Fibroblast of skin of left biceps (primary cell): ENCODE data around the gene NR3C1.
A peak's percentile ranks its signal among the peaks of the same experiment; 100 is the strongest.

Experiments
- DNase-seq, 2 experiments: peaks; one replicate each; pipeline ENCODE4 v3.0.0-alpha.2; 2013; ENCODE audit warnings: low read depth in 2 of 2

The NR3C1 gene

DNA sequence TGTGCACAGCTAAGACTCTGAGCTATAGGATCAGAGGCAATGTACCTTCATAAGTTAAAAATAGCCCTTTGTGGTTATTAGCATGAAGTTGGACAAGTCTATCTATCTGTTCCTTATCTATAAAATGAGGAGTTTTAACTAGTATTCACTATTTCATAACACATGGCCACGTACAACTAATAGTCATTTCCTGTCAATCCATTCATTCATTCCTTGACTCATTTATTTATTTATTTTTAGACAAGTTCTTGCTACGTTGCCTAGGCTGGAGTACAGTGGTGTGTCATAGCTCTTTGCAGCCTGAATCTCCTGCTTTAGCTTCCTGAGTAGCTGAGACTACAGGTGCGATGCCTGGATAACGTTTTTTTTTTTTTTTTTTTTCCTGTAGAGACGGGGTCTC, 92.1 kb downstream of the NR3C1 start:
- peak in 1 of 2 experiments; percentile 32 for DNase-seq

DNA sequence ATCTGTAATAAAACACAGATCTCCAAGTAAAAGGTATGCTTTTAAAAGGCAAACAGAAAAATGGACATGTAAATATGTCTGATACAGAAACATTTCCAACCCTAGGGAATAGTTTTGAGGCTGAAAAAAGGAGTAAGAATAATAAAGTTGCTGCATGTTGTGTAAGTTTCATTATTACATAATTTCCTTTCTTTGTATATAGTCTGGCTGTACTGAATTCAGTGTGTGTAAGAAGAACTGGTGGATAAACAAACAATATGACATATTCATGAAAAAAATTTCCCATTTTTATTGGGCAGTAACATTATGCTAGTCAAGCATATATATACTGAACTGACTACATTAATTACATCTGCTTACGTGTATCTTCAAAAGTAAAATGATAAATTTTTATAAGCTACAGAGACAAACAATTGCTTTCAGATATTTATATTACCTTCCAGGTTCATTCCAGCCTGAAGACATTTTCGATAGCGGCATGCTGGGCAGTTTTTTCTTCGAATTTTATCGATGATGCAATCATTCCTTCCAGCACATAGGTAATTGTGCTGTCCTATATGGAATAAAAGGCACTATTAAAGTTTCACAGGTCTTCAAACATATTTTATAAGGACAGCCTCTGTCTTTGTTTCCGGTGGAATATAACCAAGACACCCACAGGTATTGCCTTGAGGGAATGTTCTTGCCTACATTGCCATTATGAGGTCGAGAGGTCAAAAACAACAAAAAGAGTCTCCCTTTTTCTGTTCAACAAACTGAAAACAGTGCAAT, 93.6 kb downstream of the NR3C1 start:
- no peak for DNase-seq

DNA sequence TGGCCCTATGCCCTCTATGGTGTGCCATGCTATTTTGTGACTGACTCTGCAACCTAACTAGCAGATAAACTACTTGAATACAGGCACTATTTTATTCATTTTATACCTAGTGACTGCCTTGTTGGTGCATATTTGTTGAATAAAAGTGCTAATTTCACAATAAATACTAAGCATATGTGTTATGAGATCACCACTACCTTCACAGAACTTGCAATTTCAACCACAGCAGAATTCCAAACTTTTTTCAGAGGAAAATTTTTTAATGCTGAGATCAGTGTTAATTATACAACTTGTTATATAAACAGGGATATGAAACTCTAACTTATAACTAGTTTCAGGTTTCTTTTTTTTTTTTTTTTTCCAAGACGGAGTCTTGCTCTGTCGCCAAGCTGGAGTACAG, 94.8 kb downstream of the NR3C1 start:
- peak; percentile 63 to 67 for DNase-seq

DNA sequence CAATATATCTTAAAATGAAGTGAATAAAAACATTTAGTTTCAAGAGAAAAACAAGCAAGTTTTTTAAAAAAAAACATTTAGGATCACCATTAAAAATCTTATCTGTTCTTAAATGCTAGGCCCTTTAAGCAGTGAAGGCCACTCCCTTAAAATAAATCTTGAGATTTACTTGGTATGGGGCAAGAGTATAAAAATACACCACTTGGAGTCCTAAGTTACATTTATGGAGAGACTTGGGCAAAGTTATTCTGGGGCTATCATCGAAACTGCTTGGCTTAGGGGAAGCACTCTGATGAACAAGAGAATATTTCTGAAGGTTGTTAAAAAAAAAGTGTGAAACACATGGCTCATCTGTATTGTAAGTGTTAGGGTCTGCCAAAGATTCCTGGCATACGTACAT, 97.4 kb downstream of the NR3C1 start:
- no peak for DNase-seq

DNA sequence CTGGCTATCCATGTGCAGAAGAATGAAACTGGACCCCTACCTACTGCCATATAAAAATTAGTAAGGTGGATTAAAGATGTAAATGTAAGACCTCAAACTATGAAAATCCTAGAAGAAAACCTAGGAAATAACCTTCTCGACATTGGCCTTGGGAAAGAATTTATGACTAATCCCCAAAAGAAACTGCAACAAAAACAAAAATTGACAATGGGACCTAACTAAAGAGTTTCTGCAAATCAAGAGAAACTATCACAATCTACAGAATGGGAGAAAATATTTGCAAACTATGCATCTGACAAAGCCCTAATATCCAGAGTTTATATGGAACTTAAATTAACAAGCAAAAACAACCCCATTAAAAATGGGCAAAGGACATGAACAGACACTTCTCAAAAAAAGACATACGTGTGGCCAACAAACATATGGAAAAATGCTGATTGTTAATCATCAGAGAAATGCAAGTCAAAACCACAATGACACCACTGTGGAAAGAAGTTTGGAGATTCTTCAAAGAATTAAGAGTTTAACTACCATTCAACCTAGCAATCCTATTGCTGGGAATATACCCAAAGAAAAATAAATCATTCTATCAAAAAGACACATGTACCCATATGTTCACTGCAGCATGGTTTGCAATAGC, 98.5 kb downstream of the NR3C1 start:
- DNase-seq: no peak

DNA sequence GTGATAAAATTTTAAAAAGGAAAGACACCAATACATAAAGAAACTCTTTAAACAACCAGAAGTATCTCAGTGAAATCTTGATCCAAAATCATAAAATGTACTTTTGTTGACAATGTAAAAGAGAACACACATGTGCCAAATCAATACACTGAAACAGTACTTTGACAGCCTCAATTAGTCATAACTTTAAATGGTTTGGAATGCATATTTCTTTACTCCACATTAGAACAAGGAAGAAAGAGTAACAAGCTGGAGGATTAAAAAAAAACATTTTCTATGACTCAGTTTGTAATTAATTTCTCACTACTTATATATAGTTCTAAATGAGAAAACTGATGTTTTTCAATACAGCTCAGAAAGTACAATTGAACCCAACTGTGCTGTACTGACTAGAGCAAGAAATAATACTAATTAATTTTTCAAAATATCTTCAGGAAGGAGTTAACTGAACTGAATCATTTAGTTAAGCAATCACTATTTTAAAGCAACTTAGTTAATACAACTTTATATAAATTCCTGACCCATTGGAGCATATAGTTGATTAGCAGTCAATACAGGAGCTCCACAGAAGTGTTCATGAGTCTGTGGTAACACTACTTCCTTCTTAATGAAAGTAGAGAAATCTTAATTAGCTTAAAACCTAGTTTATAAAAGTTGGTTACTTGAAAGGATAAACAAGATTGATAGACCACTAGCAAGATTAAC, 101.0 kb downstream of the NR3C1 start:
- DNase-seq: peak in 1 of 2 experiments; percentile 32

DNA sequence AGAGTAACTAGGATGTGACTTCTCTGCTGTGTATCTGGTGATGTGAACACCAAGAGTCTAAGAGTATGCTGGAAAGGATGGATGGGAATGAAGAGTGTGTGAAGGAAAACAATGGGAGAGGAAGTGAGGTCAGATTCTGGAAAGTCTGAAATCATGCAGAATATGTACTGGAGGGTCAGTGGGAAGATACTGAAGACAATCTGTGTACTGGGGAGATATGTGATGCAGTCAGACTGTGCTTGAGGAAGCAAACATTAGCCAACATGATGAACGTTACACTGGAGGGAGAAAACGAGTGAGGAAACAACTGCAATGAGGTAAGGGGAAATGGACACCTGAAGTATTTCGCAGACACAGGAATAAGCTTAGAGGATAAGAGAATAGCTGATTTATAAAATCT, 105.7 kb downstream of the NR3C1 start:
- DNase-seq: no peak

DNA sequence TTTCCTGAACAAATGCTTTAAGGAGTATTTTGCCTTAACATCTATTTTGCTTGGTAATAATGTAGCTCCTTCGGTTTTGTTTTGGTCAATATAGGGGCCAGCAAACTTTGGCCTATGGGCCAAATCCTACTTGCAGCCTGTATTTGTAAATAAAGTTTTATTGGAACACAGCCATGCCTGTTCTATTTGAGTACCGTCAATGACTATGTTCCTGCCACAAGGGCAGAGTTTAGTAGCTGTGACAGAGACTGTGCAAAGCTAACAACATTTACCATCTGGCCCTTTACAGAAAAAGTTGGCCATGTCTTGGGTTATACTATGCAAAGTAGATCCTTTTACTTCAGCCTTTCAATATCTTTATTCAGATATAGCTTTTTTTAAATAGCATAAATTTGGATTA, 113.4 kb downstream of the NR3C1 start:
- DNase-seq: no peak

DNA sequence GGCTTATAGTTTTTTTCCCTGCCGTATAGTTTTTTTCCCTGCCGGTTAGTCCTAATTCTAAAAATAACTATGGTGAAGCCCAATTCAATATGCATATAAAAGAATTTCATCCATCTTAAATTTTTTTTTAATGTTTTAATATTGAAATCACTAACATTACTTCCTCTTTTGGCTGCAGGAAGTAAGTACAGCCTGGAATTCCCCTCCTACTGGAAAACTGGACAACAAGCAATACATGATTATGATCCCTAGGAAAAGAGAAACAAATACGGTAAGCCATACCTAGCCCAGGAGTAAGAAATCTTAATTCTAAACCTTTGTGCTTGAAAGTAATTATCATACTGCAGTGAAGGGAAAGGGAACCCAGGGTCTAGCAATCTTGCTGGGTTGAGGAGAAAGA, 119.0 kb downstream of the NR3C1 start:
- DNase-seq: no peak

DNA sequence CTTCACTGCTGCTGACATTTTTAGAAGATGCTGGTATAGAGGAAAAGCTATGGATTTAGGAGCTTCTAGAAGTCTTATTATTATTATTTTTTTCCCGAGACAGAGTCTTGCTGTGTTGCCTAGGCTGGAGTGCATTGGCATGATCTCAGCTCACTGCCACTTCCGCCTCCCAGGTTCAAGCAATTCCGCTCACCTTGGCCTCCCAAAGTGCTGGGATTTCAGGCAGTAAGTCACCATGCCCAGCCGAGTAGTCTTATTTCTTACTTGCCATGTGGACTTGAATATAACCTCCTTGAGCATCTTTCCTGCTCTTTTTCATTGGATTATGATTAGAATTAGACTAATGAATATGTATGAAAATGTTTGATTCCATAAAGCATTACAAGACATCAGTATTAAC, 119.5 kb downstream of the NR3C1 start:
- DNase-seq: no peak

DNA sequence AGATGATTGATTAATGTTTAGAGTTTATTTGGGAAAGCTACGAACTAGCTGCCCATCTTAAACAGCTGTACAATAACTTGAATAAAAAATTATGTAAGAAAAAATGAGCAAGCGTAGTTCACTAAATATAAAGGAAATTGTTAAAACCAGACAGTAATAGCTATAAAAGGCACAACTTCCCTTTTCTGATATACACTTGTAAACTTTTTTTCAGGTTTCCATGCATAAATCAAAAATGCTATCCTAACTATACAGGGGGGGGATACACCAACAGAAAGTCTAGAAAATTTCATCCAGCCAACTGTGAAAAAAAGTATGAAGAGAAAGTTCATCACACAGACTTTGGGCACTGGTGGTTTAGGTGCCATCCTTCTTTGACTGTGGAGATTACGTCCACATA, 122.3 kb downstream of the NR3C1 start:
- DNase-seq: no peak

DNA sequence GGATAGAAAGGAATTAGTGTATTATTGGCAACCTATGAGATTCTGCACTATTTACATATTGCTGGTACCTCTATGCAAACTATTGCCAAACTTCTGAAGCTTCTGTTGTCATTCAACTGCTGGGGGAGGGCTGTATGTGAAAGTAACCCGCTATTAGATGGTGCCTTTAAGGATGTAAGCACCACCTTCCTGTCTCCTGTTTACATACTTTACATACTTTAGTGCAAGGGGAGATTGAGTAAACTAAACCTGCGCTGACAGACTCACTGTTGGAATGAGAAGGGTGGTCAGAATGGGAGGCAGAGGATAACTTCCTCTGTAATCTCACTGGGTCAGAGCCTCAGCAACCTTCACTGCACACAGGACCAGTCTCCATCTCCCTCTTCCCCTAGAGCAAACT, 123.8 kb downstream of the NR3C1 start:
- no peak for DNase-seq

DNA sequence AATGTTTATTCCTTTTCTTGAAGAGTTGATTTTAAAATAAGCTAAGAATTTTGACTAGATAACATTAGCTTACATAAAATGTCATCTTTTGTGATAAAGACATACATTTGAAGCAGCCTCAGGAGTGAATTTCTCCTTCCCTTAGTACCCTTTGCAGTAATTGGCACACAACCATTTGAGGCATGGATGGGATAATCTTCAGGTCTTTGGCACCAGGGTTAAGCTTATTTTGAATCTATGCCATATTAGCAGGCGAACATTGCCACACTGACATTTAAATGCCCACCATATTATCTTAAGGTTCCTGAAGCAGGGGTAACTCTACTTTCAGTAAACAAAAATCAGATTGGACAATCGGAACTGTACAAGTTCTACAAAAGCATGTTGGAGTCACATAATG, 126.0 kb downstream of the NR3C1 start:
- no peak for DNase-seq

DNA sequence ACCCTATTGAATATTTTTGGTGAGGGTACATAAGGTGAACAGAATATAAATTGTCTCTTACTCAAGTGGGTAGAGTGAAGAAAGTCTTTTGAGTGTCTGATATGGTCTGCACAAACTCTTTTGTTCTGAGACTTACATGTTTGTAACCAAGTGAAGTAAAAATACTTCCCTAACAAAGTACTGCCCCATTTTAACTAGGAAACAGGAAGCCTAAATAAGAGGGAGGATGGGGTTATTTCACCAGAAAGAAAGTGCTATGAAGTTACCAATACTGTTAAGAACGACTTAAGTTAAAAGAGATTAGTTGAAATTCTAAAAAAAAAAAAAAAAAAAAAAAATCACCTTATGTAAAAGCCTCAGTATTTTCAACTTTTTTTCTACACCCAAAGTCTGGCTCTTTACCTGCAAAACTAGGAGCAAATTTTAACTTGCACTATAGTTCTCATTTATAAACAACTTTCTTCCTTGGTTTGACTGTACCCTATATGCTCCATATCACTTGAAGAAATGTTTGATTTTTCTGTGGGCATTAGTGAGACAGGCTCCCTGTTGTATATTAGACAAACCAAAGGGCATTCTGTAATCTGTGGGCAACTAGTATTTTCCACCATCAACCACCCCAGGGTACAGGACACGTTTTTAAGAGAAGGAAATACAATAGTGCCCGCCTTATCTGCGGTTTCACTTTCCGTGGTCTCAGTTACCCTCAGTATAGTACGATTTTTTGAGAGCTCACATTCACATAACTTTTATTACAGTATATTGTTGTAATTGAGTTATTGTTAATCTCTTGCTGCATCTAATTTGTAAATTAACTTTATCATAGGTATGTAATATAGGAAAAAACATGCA, 127.7 kb downstream of the NR3C1 start:
- DNase-seq: no peak

DNA sequence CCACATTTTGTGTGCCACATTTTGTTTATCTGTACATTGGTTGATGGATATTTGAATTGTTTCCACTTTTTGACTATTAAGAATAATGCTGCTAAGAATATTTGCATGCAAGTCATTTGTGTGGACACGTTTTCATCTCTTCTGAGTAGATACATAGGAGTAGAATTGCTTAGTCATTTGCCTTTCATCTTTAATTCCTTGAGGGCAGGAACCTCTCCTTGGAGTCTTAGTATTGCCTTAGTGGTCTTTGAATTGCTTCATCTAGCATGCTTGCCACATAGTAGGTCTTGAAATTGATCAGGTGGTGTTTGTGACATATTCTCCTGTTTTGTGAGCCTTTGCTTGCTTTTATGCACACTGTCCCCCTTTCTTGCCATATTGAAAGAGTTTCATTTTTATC, 128.5 kb downstream of the NR3C1 start:
- DNase-seq: no peak

DNA sequence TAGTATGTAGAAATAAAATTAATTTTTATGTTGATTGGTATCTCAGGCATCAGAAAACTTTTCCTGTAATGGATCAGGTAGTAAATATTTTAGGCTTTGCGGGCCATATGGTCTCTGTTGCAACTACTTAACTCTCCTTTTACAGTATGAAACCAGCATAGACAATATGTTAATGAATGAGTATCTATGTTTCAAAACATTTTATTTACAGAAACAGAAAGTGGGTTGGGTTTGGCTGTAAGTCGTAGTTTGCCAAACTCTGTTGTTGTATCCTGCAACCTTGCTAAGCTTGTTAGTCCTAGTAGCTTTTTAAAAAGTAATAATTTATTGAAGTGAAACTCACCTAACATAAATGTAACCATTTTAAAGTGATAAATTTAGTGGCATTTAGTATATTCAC, 132.1 kb downstream of the NR3C1 start:
- DNase-seq: no peak

DNA sequence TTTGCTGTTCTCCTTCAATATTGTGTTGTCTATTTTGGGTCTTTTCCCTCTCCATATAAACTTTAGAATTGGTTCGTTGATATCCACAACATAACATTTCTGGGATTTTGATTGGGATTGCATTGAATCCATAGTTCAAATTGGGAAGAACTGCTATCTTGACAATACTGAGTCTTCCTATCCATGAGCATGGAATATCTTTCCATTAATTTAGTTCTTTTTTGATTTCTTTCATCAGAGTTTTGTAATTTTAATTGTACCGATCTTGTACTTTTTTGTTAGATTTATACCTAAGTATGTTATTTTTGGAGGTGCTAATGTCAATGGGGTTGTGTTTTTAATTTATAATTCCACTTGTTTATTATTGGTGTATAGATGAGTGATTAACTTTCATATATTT, 135.1 kb downstream of the NR3C1 start:
- DNase-seq: no peak

DNA sequence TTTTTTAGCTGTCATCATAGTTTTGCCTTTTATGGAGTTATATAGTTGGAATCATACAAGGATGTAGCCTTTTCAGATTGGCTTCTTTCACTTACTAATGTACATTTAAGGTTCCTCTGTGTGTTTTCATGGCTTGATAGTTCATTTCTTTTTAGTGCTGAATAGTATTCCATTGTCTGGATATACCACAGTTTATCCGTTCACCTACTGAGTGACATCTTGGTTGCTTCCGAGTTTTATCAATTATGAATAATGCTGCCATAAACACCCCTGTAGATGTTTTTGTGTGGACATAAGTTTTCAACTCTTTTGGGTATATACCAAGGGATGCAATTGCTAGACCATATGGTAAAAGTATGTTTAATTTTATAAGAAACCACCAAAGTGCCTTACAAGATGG, 136.3 kb downstream of the NR3C1 start:
- no peak for DNase-seq

DNA sequence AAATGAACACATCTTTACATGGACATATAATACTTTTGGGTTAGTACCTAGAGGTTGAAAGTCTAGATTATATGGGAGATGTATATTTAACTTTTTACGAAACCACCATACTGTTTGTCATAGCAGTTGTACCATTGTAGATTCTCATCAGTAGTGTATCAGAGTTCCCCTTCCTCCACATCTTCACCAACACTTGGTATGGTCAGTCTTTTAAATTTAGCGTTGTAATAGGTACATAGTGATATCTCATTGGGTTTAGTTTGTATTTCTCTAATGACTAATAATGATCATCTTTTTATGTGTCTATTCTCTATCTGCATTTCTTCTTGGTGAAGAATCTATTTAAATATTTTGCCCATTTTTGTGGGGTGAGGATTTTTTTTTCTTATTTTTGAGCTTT, 137.5 kb downstream of the NR3C1 start:
- no peak for DNase-seq

DNA sequence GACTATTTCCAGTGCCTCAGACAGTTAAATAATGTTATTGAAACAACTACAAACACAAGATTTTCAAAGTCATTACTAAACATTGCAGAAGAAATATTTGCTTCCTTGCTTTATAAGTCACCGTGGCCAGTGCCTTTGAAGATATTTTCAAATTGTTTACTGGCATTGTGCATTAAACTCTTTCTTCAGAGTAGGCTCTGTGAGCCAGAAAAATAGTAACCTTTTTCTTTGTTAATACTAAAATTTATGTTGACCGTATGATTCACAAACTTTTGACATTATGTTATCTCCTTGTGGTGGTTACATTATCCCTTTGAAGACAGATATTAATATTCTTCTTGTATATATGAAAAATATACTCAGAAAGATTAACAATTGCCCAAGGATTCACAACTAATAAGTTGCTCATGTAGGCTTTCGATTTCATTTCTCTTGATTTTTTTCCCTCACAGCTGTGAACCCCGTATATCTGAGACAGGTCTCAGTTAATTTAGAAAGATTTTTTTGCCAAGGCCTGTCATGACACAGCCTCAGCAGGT, 140.1 kb downstream of the NR3C1 start:
- no peak for DNase-seq

DNA sequence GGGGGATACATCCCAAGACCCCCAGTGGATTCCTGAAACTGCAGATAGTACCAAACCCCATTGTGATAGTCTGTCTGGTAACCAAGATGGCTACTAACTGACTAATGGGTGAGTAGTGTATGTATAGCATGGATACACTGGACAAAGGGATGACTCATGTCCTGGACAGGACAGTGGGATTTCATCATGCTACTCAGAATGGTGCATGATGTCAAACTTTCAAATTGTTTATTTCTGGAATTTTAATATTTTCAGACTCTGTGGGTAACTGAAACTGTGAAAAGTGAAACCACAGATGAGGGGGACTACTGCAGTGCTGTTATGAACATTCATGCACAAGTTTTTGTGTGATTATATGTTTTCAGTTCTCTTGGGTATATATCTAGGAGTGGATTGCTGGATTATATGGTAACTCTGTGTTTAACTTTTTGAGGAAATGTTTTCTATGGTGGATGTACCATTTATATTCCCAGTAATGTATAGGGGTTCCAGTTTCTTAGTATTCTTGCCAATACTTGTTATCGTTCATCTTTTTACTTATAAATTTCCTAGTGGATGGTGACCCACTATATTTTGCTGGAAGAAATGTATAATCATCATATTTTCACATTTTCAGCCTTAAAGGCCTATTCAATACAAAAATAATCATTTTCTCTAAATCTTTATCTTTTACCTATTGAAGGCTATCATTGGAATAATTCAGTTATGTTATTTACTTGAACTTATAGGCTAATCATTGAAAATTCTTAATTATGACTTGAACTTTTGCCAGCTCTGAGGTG, 140.9 kb downstream of the NR3C1 start:
- peak in 1 of 2 experiments; percentile 55 for DNase-seq
